CD4-positive, alpha-beta T cell (primary cell): Measurements from ENCODE around the gene CDIP1. TPM values are rescaled to one million over a fixed set of nuclear protein-coding genes. Genes with fewer than 3 reads are reported as not detected.

Experiments
- ATAC-seq: fragments of 200-7000 bp; cut with Tn5 transposase; one replicate; pipeline ENCODE4 v1.10.0; 2022; ENCODE audit warnings: mild to moderate bottlenecking; ENCODE audit not compliant: poor library complexity
- CTCF ChIA-PET: fragments of 350-600 bp; sonication (Branson Sonifier 250); formaldehyde crosslinking; loops from one replicate; lab custom pipeline; 2021; ENCODE audit warnings: antibody characterized with exemption, inconsistent platforms; lab: Charles Lee
- POLR2A ChIA-PET: fragments of 350-600 bp; sonication (Branson Sonifier 250); formaldehyde crosslinking; loops from one replicate; lab custom pipeline; 2021; ENCODE audit warnings: antibody characterized with exemption, inconsistent platforms; lab: Charles Lee
- DNase-seq, 14 experiments: peaks; one replicate each; pipeline ENCODE4 v3.0.0-alpha.2; 2013 to 2020; ENCODE audit warnings: mixed read lengths in 2 of 14
- H3K27ac ChIP-seq, 2 donors: one replicate each; pipeline versions ENCODE4 v1.5.1 to v1.7.0; 2013; ENCODE audit warnings: low read length in 2 of 2, low read depth in 1 of 2, mild to moderate bottlenecking in 1 of 2
- H3K27me3 ChIP-seq, 2 experiments: 1 replicate in 1 of 2; 2 replicates in 1 of 2; pipeline versions ENCODE4 v1.6.1 to v1.7.0; 2013; ENCODE audit warnings: low read length in 2 of 2, control low read depth in 1 of 2, mild to moderate bottlenecking in 1 of 2, moderate library complexity in 1 of 2; ENCODE audit not compliant: insufficient read depth in 2 of 2, control insufficient read depth in 1 of 2
- H3K36me3 ChIP-seq: one replicate; pipeline ENCODE4 v1.6.1; 2013; ENCODE audit warnings: low read length, control low read depth; ENCODE audit not compliant: insufficient read depth
- H3K4me1 ChIP-seq: one replicate; pipeline ENCODE4 v1.6.1; 2013; ENCODE audit warnings: low read length, control low read depth; ENCODE audit not compliant: insufficient read depth
- H3K4me3 ChIP-seq: one replicate; pipeline ENCODE4 v1.5.1; 2013; ENCODE audit warnings: mild to moderate bottlenecking, low read length, moderate library complexity
- H3K9me3 ChIP-seq, 2 experiments: 1 replicate in 1 of 2; 2 replicates in 1 of 2; pipeline versions ENCODE4 v1.6.1 to v1.7.0; 2013; ENCODE audit warnings: low read length in 2 of 2, mild to moderate bottlenecking in 2 of 2, control low read depth in 1 of 2, moderate library complexity in 1 of 2; ENCODE audit not compliant: control insufficient read depth in 1 of 2, insufficient read depth in 1 of 2
- H3K27ac Mint-ChIP-seq: one replicate; pipeline ENCODE4 v1.8.0; 2020; ENCODE audit warnings: mixed read lengths
- H3K27me3 Mint-ChIP-seq: one replicate; pipeline ENCODE4 v1.8.0; 2021; ENCODE audit warnings: mixed read lengths
- H3K36me3 Mint-ChIP-seq: one replicate; pipeline ENCODE4 v1.8.0; 2021; ENCODE audit warnings: low read depth, mixed read lengths
- H3K4me1 Mint-ChIP-seq: one replicate; pipeline ENCODE4 v1.8.0; 2021; ENCODE audit warnings: low read depth, mixed read lengths
- H3K4me3 Mint-ChIP-seq: one replicate; pipeline ENCODE4 v1.8.0; 2020; ENCODE audit warnings: mild to moderate bottlenecking, mixed read lengths
- H3K9me3 Mint-ChIP-seq: one replicate; pipeline ENCODE4 v1.8.0; 2020; ENCODE audit warnings: mixed read lengths
- intact Hi-C, 2 experiments: fragments of 100-400 bp; cut with DNase I in 1 of 2; cut with micrococcal nuclease in 1 of 2; formaldehyde crosslinking; loops; one replicate each; pipeline versions ENCODE4 v1.15.1 to v1.9.0; 2023 to 2025; cut with DNase I, micrococcal nuclease
- total RNA-seq, 174 experiments: library from RNA in 2 of 174; stranded (reverse) in 2 of 174; gene quantifications; one replicate each; pipeline ENCODE4 v1.2.3 and lab custom pipeline; 2021 to 2026
- TF ChIP-seq, protein P1 (sequence below): fragments of 200-600 bp; IDR thresholded peaks from one replicate; pipeline ENCODE4 v1.8.0; 2022; ENCODE audit warnings: antibody characterized with exemption, mild to moderate bottlenecking

The CDIP1 gene
- total RNA-seq, 2 experiments from 2014 or later = 19.5 to 22.4 TPM

DNA sequence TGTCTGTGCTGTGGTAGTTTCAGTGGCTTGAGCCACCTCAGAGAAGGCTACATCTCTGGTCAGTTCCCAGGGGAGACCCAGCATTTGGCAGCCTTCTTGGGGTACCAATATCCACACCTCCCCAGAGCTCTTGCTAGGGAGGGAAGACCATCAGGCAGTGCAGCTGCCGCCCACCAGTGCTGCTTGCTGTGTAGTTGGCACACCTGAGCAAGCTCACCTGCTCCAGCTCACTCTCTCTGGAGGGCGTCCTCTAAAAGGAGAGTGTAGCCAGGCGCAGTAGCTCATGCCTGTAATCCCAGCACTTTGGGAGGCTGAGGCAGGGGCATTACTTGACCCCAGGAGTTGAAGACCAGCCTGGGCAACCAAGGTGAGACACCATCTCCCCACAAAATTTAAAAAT lies 29.8 kb downstream of the CDIP1 start:
- Mint-ChIP-seq H3K36me3 (peaks cover 87% of the 10 kb centered on the region), H3K9me3 (no peaks in the 10 kb centered on the region), H3K27ac (peak overlapping the region; percentile 97), H3K4me1 (peaks cover 59% of the 10 kb centered on the region), H3K27me3 (no peaks in the 10 kb centered on the region), H3K4me3 (no peak overlapping the region)
- intact Hi-C loops = no loop called here
- DNase-seq (no peak), ATAC-seq (no peak)
- POLR2A ChIA-PET = interaction anchor here (0.7 to 6.0 kb wide), 5 partner anchors 21 to 94 kb away, joined by 3 to 140 read pairs (median 45); partner anchors contain the start of genes CDIP1, HMOX2 and NMRAL1
- no peaks in the 10 kb centered on the region for H3K9me3 ChIP-seq
- peak overlapping the region in 1 of 2 donors; percentile 9 for H3K27ac ChIP-seq
- TF ChIP-seq, protein P1, sequence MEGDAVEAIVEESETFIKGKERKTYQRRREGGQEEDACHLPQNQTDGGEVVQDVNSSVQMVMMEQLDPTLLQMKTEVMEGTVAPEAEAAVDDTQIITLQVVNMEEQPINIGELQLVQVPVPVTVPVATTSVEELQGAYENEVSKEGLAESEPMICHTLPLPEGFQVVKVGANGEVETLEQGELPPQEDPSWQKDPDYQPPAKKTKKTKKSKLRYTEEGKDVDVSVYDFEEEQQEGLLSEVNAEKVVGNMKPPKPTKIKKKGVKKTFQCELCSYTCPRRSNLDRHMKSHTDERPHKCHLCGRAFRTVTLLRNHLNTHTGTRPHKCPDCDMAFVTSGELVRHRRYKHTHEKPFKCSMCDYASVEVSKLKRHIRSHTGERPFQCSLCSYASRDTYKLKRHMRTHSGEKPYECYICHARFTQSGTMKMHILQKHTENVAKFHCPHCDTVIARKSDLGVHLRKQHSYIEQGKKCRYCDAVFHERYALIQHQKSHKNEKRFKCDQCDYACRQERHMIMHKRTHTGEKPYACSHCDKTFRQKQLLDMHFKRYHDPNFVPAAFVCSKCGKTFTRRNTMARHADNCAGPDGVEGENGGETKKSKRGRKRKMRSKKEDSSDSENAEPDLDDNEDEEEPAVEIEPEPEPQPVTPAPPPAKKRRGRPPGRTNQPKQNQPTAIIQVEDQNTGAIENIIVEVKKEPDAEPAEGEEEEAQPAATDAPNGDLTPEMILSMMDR = no peak
- H3K36me3 ChIP-seq = peaks cover 75% of the 10 kb centered on the region
- no peaks in the 10 kb centered on the region for H3K27me3 ChIP-seq
- H3K4me1 ChIP-seq = peaks cover 71% of the 10 kb centered on the region
- CTCF ChIA-PET = interaction anchor here (5.4 to 6.0 kb wide), 2 partner anchors 31 to 40 kb away, joined by 59 to 70 read pairs; partner anchors contain the start of gene HMOX2
- H3K4me3 ChIP-seq = no peak overlapping the region

- H3K4me1 ChIP-seq = peaks cover 70% of the 10 kb centered on the region
- H3K9me3 ChIP-seq = no peaks in the 10 kb centered on the region
- ATAC-seq (no peak), DNase-seq (no peak)
- peak overlapping the region; percentile 97 for H3K27ac Mint-ChIP-seq
- H3K27ac ChIP-seq = peak overlapping the region; percentile 10 to 46
- intact Hi-C loops = loop anchor here in 1 of 2 experiments (2.0 kb wide), 1 partner anchor 77 kb away; no protein-coding TSS in a partner anchor
- H3K4me3 Mint-ChIP-seq = no peak overlapping the region
- peaks cover 64% of the 10 kb centered on the region for H3K36me3 ChIP-seq
- peaks cover 63% of the 10 kb centered on the region for H3K4me1 Mint-ChIP-seq
- no peak overlapping the region for H3K4me3 ChIP-seq
- no peaks in the 10 kb centered on the region for H3K27me3 Mint-ChIP-seq
- no peaks in the 10 kb centered on the region for H3K9me3 Mint-ChIP-seq
- H3K27me3 ChIP-seq = no peaks in the 10 kb centered on the region
- ChIA-PET CTCF (interaction anchor here (0.8 to 6.0 kb wide), 8 partner anchors 30 to 117 kb away, joined by 3 to 70 read pairs (median 4); partner anchors contain the start of genes HMOX2 and MGRN1), POLR2A (interaction anchor here (1.2 to 6.0 kb wide), 5 partner anchors 20 to 41 kb away, joined by 3 to 140 read pairs (median 45); partner anchors contain the start of genes CDIP1, HMOX2 and NMRAL1)
- TF ChIP-seq, protein P1 = no peak
- peaks cover 84% of the 10 kb centered on the region for H3K36me3 Mint-ChIP-seq
Measured at GRCh38 chr16:4507588-4508345, 30.8 kb downstream of the CDIP1 start.

- ATAC-seq (peak; percentile 30), DNase-seq (peak; percentile 37 to 87 (median 48))
- intact Hi-C loops = loop anchor here (1.0 to 2.0 kb wide), 3 partner anchors 42 to 79 kb away; no protein-coding TSS in a partner anchor
- H3K4me1 ChIP-seq = peaks cover 72% of the 10 kb centered on the region
- CTCF ChIA-PET = interaction anchor here (0.8 to 6.0 kb wide), 12 partner anchors 9 to 252 kb away, joined by 3 to 70 read pairs (median 4); partner anchors contain the start of genes HMOX2 and MGRN1
- no peaks in the 10 kb centered on the region for H3K9me3 Mint-ChIP-seq
- no peak overlapping the region for H3K4me3 ChIP-seq
- no peaks in the 10 kb centered on the region for H3K9me3 ChIP-seq
- peaks cover 75% of the 10 kb centered on the region for H3K36me3 Mint-ChIP-seq
- H3K27me3 Mint-ChIP-seq = no peaks in the 10 kb centered on the region
- peak overlapping the region; percentile 78 to 84 for H3K27ac ChIP-seq
- TF ChIP-seq, protein P1 = peak; percentile 86
- no peaks in the 10 kb centered on the region for H3K27me3 ChIP-seq
- POLR2A ChIA-PET = interaction anchor here (1.2 to 6.0 kb wide), 11 partner anchors 8 to 233 kb away, joined by 3 to 140 read pairs (median 15); partner anchors contain the start of genes CDIP1, CORO7, HMOX2 and MGRN1
- peak overlapping the region; percentile 82 for H3K4me3 Mint-ChIP-seq
- peaks cover 56% of the 10 kb centered on the region for H3K36me3 ChIP-seq
- H3K4me1 Mint-ChIP-seq = peaks cover 65% of the 10 kb centered on the region
- H3K27ac Mint-ChIP-seq = peak overlapping the region; percentile 97
Measured at GRCh38 chr16:4506450-4506849, 32.1 kb downstream of the CDIP1 start.
